Aorta (tissue), 5 donors: ENCODE results near the gene RAC2. TPM values are rescaled to one million over a fixed set of nuclear protein-coding genes. Genes with fewer than 3 reads are reported as not detected.

Experiments
- ATAC-seq: fragments of 200-7000 bp; cut with Tn5 transposase; one replicate; pipeline ENCODE4 v1.9.1; 2022; ENCODE audit warnings: moderate library complexity; ENCODE audit not compliant: low FRiP score
- DNase-seq, 2 donors: peaks; one replicate each; pipeline ENCODE4 v3.0.0-alpha.2; 2020
- H3K27ac ChIP-seq, 2 donors: one replicate each; pipeline ENCODE4 v1.5.1; 2013; ENCODE audit warnings: low read length in 2 of 2, mild to moderate bottlenecking in 2 of 2, moderate library complexity in 2 of 2, control low read depth in 1 of 2, inconsistent platforms in 1 of 2, low read depth in 1 of 2
- H3K27me3 ChIP-seq, 2 donors: one replicate each; pipeline ENCODE4 v1.6.1; 2013; ENCODE audit warnings: control low read depth in 1 of 2, low read length in 1 of 2, mild to moderate bottlenecking in 1 of 2, moderate library complexity in 1 of 2; ENCODE audit not compliant: insufficient read depth in 2 of 2, control insufficient read depth in 1 of 2
- H3K36me3 ChIP-seq, 2 donors: one replicate each; pipeline ENCODE4 v1.6.1; 2013; ENCODE audit warnings: control low read depth in 1 of 2, low read length in 1 of 2, mild to moderate bottlenecking in 1 of 2; ENCODE audit not compliant: insufficient read depth in 2 of 2, control insufficient read depth in 1 of 2
- H3K4me1 ChIP-seq, 2 donors: one replicate each; pipeline ENCODE4 v1.6.1; 2013; ENCODE audit warnings: low read length in 2 of 2, control low read depth in 1 of 2, mild to moderate bottlenecking in 1 of 2, moderate library complexity in 1 of 2; ENCODE audit not compliant: insufficient read depth in 2 of 2, control insufficient read depth in 1 of 2
- H3K4me3 ChIP-seq, 2 donors: one replicate each; pipeline ENCODE4 v1.5.1; 2013; ENCODE audit warnings: low read length in 2 of 2, control low read depth in 1 of 2, mild to moderate bottlenecking in 1 of 2
- H3K9me3 ChIP-seq: one replicate; pipeline ENCODE4 v1.6.1; 2013; ENCODE audit warnings: mild to moderate bottlenecking, low read length; ENCODE audit not compliant: control insufficient read depth
- WGBS, 2 donors: extraction: QIAGEN DNeasy Blood & Tissue Kit; methylation state at CpG; one replicate each; pipeline ENCODE4 v1.1.7; 2013; 5-methylcytosine and 5-hydroxymethylcytosine counted together
- intact Hi-C, 2 donors: fragments of 100-400 bp; cut with DNase I; formaldehyde crosslinking; loops; one replicate each; pipeline versions ENCODE4 v1.14.2 to v1.15.0; 2022
- polyA plus RNA-seq, 2 donors: library from polyadenylated mRNA; stranded (reverse); fragments of 200-250 nt; gene quantifications; one replicate each; pipeline ENCODE4 v1.2.3, GENCODE V29; 2013
- total RNA-seq, 2 donors: library from RNA; stranded (reverse); fragmentation: NEBNext Ultra II Directional; extraction: Animal tissue kit (Norgen Biotek cat#: 25700); gene quantifications; one replicate each; pipeline ENCODE4 v1.2.1, GENCODE V29; 2021
- donor health status: healthy with polysubstance abuse.
- donor health status: Bipolar disorder and iron deficiency.
- donor health status: DM: no; HTN: no; CAD: no.
- donor health status: DM: no; HTN: no; CAD: no.
- donor health status: DM: yes; HTN: yes; CAD: no.

RAC2 gene
- total and polyA plus RNA-seq, 4 donors = 3.6 to 19.8 (median 15.7) TPM

DNA sequence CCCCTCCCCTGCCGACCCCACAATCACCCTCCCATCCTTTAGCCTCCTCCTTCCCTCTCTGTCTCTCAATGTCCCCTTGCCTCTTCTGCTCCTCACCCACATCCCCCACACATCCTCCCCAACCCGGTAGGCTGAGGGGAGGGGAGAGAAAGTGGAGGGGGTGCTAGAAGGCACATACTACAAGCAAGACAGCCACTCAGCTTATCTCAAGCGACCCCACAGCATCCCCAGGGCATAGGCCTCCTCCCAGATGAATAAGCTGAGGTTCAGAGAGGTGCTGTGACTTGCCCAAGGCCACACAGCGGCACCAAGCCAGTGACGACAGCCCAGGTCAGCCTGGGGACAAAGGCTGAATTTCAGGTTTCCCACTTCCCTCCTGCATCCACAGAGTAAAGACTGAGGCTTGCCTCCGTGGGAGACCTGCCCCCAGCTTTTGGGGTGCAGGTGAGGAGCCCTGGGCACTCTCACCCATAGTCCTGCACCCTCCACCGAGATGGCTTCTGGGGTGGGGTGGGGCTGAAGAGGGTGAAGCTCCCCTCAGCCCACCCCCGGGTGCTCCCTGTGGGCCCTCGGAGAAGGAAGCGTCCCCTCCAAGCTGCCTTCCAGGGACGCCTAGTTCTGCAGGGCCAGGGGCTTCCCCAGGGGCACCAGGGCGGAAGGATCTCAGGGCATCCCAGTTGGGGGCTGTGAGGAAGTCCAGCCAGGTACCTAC lies 511 bp downstream of the RAC2 start:
- no peak for DNase-seq
- intact Hi-C loops = no loop called here
- Histone ChIP-seq H3K9me3 (no peaks in the 10 kb centered on the region), H3K27me3 (no peaks in the 10 kb centered on the region), H3K4me1 (no peaks in the 10 kb centered on the region), H3K36me3 (no peaks in the 10 kb centered on the region), H3K27ac (no peak overlapping the region), H3K4me3 (no peak overlapping the region)
- no peak for ATAC-seq
- whole genome bisulfite sequencing, 2 donors = 54 to 57% methylated on average over 11 to 12 of the region's 12 CpGs

- peak in 1 of 2 donors; percentile 81 for DNase-seq
- no peaks in the 10 kb centered on the region for H3K4me1 ChIP-seq
- H3K36me3 ChIP-seq = no peaks in the 10 kb centered on the region
- H3K4me3 ChIP-seq = no peak overlapping the region
- H3K27ac ChIP-seq = no peak overlapping the region
- H3K27me3 ChIP-seq = no peaks in the 10 kb centered on the region
- 35 to 48% methylated on average over 16 of the region's 16 CpGs for WGBS, 2 donors
- intact Hi-C loops = no loop called here
- H3K9me3 ChIP-seq = no peaks in the 10 kb centered on the region
- ATAC-seq = peak; percentile 60
Observed at GRCh38 chr22:37242395-37242918, 1.6 kb downstream of the RAC2 start.

DNA sequence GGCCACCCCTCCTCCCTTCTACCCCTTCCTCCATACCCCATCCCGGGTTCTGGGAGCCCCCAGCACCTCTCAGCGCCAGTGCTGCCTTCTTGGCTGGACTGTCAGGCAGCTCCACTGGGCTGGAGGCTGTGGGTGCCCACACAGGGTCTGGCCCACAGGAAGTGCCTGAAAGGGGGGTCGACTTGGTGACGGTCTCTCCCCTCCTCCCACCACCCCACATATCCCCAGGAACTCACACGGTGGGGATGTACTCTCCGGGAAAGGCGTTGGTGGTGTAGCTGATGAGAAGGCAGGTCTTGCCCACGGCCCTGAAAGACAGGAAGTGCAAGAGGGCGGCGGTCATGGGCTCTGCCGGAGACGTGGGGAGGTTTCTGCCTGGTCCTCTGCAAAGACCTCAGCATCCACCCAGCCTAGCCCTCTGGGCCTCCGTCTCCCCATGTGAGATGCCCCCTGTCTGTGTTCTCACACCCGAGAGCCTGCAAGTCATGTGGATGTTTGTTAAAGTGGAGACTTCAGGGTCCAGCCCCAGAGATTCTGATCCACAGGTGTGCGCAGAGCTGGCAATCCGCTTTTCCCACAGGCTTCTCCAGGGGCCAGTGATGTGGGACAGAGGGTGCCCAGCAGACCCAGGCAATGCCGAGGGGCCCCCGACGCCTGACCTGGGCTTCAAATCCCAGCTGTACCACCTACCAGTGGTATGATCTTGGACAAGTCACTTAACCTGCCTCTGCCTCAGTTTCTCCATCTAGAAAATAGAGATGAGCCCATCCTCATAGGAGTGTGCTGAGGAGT lies 2.5 kb downstream of the RAC2 start:
- no peaks in the 10 kb centered on the region for H3K27me3 ChIP-seq
- no peaks in the 10 kb centered on the region for H3K36me3 ChIP-seq
- ATAC-seq (no peak), DNase-seq (peak in 1 of 2 donors; percentile 52)
- WGBS, 2 donors = 43 to 44% methylated on average over 19 of the region's 19 CpGs
- no peak overlapping the region for H3K27ac ChIP-seq
- no peaks in the 10 kb centered on the region for H3K9me3 ChIP-seq
- H3K4me3 ChIP-seq = no peak overlapping the region
- intact Hi-C loops = no loop called here
- H3K4me1 ChIP-seq = no peaks in the 10 kb centered on the region

- DNase-seq = peak in 1 of 2 donors; percentile 36
- no peaks in the 10 kb centered on the region for H3K36me3 ChIP-seq
- H3K9me3 ChIP-seq = no peaks in the 10 kb centered on the region
- ATAC-seq = no peak
- intact Hi-C loops = no loop called here
- no peaks in the 10 kb centered on the region for H3K4me1 ChIP-seq
- H3K27me3 ChIP-seq = no peaks in the 10 kb centered on the region
- H3K4me3 ChIP-seq = no peak overlapping the region
- H3K27ac ChIP-seq = no peak overlapping the region
- 76 to 78% methylated on average over 7 of the region's 7 CpGs for WGBS, 2 donors
Observed at GRCh38 chr22:37240941-37241320, 3.1 kb downstream of the RAC2 start.

DNA sequence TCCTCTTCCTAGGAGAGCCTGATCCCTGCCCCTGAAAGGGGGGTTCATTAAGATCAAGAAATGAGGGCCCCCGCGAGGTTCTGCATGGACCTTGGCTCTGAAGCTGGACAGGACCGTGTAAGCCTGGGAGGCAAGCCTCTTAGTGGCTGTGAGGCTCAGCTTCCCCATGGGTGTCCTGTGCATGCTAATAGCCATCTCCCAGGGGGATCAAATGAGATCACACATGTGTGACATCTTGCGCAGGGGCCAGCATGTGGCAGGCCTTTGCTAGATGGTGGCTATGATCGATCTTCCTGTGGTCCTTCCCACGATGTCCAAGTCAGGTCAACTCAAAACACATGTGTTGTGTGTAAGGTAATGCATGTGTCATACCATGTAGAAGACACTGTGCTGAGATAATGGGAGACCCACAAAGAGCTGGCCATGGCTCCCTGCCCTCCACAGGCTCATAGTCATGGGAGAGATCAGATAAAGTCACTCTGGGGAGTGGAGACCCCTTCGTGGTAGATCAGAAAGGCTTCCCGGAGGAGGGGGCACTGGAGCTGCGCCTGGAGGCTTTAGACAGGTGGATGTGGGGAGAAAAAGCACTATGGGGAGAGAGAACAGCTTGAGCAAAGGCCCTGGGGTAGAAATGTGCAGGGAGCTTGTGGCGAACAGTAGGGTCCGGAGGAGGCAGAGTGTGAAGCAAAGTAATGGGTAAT lies 3.7 kb downstream of the RAC2 start:
- WGBS, 2 donors = 68 to 72% methylated on average over 11 of the region's 11 CpGs
- intact Hi-C loops = no loop called here
- Histone ChIP-seq H3K36me3 (no peaks in the 10 kb centered on the region), H3K9me3 (no peaks in the 10 kb centered on the region), H3K27ac (no peak overlapping the region), H3K27me3 (no peaks in the 10 kb centered on the region), H3K4me3 (no peak overlapping the region), H3K4me1 (no peaks in the 10 kb centered on the region)
- ATAC-seq = no peak
- peak; percentile 26 to 67 for DNase-seq

DNA sequence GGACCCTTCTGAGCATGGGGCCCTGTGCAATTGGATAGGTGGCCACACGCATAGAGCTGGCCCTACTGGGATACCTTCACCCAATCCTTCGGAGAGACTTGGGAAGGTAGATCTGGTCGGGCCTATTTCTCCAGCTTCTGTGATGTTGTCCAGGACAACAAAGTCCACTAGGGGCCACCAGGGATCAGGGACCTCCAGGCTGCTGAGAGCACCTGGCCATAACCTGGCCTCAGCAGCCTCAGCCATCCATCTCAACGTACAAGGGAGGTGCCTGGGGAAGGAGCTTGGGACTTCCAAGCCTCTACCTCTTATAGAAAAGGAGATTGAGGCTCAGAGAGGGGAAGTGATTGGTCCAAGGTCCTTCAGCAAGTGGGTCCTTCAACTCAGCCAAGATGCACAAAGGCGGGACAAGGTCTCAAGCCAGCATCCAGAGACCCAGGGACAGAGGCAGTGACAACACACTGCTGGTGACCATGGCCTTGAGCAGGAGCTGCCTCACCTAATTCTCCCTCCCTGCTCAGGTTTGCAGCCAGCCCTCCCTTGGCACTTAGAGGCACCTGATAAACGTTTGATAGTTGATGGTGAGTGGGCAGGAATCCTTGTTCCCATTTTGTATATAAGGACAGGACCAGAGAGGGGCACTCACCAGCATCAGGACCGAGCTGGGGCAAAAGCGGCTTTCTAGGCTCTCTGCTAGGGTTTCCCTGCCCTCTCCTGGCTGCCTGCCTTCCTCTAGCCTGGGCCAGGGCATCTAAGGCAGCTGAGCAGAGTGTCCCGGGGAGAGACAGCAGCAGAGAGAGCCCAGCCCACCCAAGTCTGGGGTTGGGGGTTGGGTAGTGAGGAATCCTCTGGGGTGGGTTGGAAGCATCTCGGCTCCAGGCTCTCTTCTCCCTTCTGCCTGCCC lies 4.5 kb downstream of the RAC2 start:
- Histone ChIP-seq H3K36me3 (no peaks in the 10 kb centered on the region), H3K27me3 (no peaks in the 10 kb centered on the region), H3K4me3 (no peak overlapping the region), H3K27ac (no peak overlapping the region), H3K4me1 (no peaks in the 10 kb centered on the region), H3K9me3 (no peaks in the 10 kb centered on the region)
- peak; percentile 24 to 47 for DNase-seq
- intact Hi-C loops = no loop called here
- WGBS, 2 donors = 58 to 59% methylated on average over 10 of the region's 10 CpGs
- ATAC-seq = no peak

DNA sequence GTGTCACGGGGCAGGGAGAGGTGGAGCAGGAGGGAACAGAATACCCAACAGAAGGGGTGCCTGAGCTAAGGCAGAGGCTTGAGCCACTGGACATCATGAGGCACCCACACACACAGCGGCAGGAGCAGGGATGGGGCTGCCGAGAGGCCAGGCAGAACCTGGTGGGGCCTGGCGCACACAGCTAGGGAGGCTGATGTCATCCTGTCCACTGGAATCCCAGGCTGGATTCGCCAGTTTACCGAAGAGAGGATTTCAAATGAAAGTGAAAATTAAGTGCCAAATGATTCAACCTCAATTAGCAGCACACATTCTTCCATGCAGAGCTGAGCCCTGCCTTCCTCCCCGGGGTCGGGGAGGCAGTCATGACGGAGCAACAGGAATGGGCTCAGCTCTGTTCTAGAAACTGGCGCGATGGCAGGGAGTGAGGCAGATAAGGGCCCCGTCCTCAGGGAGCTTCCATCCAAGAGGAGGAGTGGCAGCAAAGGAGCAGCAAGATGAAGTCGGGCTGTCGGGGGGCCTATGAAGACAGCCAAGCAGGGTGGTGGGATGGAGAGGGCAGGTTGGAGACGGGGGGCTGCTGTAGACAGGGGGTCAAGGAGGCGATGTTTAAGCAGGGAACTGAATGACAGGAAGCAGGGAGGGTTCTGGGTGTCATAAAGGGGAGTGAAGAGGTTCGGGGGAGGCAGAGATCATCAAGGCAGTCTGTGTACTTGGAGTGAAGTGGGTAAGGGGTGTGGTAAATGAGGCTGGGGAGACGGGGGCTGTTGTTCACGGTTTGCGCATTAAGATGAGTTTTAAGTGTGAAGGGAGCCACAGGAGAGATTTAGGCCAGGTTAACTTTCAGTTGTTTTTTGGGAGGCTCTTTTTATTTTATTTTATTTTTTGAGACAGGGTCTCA lies 6.4 kb downstream of the RAC2 start:
- no peaks in the 10 kb centered on the region for H3K27me3 ChIP-seq
- H3K9me3 ChIP-seq = no peaks in the 10 kb centered on the region
- intact Hi-C loops = no loop called here
- no peak overlapping the region for H3K4me3 ChIP-seq
- ATAC-seq (no peak), DNase-seq (peak; percentile 34 to 37)
- 71% methylated on average over 20 of the region's 20 CpGs for WGBS, 2 donors
- H3K4me1 ChIP-seq = no peaks in the 10 kb centered on the region
- H3K36me3 ChIP-seq = no peaks in the 10 kb centered on the region
- H3K27ac ChIP-seq = no peak overlapping the region
